Measurements from ENCODE around the gene C1QC.
"Not testable (repeated sequence)": the region's sequence is repeated elsewhere in the genome, so short reads cannot be mapped to it uniquely, and the experiment has no call there.

Gene C1QC

DNA sequence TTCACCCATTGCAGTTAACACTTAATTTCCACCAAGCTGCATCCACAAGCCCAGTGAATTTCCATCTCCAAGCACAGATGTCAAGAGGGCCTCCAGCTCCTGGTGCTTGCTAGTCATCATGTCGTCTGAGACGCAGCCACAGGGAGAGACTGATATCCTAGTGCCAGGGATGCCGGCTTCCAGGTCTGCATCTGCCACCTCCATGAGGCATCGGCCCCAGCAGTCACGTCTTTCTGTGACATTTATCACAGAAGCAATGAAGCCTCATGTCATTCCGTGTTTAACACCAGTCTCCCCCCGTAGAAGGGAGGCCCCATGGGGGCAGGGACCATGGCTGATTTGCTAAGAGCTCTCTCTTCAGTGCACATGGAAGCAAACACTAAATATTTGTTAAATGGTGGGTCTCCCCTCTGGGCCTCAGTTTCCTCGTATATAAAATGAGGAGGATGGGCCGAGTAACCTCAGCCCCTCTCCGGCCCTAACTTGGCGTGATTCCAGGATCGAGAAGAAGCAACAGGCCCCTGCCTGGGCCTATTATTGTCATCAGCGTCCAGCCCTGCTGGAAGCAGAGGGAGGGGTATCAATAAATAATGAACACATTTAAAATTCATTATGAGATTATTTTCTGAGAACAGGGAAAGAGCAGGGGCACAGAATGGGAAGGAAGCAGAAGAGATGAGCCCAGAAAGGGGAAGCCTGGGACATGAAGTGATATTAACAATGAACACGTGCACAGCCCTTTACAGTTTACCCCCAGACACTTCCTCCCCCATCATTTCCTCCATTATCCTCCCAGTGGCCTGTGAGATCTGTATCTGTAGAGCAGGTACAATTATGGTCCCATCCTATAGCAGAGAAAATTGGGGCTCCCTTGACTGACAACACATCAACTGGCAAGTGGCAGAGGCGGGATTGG is 8.8 kb downstream of the C1QC start:
- DNase-seq: no peak

DNA sequence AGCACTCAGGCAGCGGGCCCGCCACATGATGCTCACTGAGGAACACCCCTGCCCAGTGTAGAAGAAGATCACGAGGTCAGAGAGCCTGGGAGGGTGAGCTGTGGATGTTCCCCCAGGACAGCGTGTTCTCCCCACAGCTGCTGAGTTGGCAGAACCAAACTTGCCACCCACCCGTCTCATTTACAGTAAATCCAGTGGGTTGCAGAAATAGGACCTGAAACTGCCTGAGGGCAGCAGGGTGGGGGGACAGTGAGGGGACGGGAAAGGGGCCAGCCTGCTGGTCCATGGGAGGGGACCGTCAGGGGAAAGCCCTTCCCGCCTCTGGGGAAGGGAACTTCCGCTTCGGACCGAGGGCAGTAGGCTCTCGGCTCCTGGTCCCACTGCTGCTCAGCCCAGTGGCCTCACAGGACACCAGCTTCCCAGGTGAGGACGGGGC is 9.5 kb downstream of the C1QC start, which contains the start of gene C1QB:
Gene C1QB, plus strand, starts transcription at position 356 of the 436 bp plus-strand sequence. CDS start 6,227 bp downstream, outside the sequence.
- DNase-seq: no peak

- no peak for DNase-seq
Observed at GRCh38 chr1:22654692-22655091, 11.3 kb downstream of the C1QC start.

GRCh38 chr1:22658385-22659163 is 15.1 kb downstream of the C1QC start:
- no peak for DNase-seq

DNA sequence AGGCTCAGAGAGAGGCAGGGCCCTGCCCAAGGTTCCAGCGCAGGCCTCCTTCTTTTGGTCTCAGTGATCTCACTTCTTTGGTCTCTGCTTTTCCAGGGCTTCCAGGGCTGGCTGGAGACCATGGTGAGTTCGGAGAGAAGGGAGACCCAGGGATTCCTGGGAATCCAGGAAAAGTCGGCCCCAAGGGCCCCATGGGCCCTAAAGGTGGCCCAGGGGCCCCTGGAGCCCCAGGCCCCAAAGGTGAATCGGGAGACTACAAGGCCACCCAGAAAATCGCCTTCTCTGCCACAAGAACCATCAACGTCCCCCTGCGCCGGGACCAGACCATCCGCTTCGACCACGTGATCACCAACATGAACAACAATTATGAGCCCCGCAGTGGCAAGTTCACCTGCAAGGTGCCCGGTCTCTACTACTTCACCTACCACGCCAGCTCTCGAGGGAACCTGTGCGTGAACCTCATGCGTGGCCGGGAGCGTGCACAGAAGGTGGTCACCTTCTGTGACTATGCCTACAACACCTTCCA is 17.3 kb downstream of the C1QC start:
- DNase-seq: no peak

DNA sequence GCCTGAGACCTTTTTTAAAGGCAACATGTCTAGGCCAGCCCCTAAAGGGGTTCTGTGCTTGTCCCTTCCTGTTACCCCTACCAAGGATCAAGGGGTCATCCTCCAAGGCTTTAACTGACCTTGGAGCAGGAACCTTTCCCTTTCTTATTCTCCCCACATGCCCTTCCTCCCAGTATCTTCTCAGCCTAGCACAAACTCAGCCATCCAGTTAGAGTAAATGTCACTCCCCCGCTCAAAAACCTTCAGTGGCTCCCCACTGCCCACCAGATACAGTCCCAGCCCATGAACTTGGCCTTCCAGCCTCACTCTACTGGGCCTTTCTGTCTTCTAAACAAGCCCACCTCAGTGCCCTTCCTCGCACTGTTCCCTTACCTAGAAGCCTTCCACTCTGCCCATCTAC is 18.4 kb downstream of the C1QC start:
- no peak for DNase-seq

DNA sequence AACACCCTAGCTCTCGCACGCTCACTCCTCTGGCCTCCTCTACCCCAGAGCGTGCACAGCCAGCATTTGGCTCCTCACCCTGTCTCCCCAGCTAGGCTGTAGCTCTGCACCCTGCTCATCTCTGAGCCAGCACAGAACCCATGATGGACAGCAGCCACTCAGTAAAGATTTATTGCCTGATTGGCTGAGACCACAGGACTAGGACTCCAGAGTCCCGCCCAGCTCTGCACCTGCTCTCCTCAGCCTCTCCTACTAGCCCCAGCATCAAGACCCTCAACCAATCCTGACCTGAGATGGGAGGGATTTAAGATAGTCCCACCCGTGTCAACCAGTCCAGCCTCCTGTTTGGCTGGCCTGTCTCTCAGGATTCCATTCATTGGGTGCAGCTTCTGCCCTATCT is 18.9 kb downstream of the C1QC start:
- DNase-seq: no peak

DNA sequence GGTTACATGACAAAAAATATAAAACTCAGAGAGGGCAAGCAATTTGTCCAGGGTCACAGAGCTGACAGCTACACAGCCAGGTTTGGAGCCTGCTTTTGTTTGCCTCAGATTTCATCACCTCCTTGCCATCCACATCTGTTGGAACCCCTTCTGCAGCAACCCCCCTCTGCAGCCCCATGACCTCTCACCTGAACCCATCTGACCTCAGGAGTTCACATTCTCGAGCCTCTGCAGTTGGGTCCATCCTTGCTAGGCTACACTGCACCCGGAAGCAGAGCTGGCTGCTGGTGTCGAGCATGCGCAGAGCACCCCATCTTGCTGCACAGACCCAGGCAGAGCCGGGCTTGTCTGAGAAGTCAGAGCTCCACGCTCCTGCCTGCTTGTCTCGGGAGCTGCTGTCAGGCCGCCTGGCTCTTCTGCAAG is 19.6 kb downstream of the C1QC start:
- DNase-seq: no peak

GRCh38 chr1:22665752-22666151 is 22.3 kb downstream of the C1QC start:
- no peak for DNase-seq

- DNase-seq: no peak
Observed at GRCh38 chr1:22666412-22666811, 23.0 kb downstream of the C1QC start.

- DNase-seq: not testable (repeated sequence)
Observed at GRCh38 chr1:22668840-22669239, 25.4 kb downstream of the C1QC start.

- DNase-seq: no peak
Observed at GRCh38 chr1:22670352-22670975, 27.0 kb downstream of the C1QC start.

DNA sequence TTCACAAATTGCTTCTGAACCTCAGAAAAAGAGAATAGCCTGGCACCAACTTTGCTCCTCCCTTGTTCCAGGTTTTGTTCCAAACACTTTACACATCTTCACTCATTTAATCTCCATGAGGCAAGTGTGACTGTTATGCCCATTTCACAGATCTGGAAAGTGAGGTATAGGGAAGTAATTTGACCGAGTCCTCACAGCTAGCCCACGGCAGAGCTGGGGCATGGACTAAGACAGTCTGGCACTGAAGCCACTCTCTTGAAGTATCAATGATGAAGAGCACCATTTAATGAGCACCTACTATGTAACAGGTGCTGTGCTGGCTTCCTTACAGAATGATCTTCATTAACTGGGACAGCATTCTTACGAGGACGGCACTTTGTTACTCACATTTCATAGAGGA is 28.6 kb downstream of the C1QC start:
- DNase-seq: no peak

DNA sequence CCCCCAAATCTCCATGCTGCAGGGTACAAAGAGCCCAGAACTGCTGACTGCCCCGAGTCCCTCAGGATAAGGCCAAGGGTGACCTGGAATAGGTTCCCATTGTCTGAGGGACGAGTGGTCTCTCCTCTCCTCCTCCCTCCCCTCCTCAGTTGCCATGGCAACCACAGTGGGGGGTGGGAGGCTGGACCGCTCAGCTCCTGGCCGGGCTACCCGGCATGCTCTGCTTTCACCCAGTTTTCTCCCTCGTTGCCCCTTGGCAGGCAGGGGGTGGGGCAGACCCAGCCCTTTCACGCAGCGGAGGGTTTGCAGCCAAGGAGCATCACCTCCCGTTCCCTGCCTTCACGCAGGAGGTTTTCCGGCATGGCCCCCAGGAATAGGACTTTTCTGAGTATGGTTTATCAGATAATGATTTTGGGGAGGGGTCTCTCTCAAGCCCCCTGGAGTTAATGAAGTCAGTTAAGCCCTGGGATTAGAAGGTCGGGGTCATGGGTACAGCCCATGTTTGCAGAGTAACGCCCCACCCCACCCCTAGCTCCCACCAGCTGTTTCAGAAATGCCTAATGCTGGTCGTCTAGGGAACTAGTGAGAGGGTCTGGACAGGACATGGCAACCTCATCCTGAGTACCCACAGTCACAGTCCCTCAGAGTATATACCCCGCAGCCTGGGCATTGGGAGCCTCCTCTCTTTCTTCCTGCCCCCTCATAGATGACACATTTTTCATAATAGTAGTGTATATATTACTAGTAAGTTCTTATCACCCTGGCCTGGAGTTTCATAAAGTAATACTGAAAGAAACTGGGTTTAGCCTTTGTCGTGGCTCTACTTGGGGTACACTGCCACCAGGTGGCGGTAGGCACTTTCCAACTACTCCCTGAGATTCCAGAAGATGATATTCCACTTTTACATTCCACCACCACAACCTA is 30.3 kb downstream of the C1QC start:
- DNase-seq: no peak

- no peak for DNase-seq
Observed at GRCh38 chr1:22674410-22674749, 30.9 kb downstream of the C1QC start.

- DNase-seq: not testable (repeated sequence)
Observed at GRCh38 chr1:22676151-22676550, 32.7 kb downstream of the C1QC start.

GRCh38 chr1:22676916-22677583 is 33.6 kb downstream of the C1QC start:
- DNase-seq: no peak

GRCh38 chr1:22677931-22678896 is 34.8 kb downstream of the C1QC start:
- no peak for DNase-seq

- DNase-seq: no peak
Observed at GRCh38 chr1:22680726-22681125, 37.3 kb downstream of the C1QC start.
